ENCODE measurements around the gene NCEH1.
A peak's percentile ranks its signal among the peaks of the same experiment; 100 is the strongest.
"Not testable (repeated sequence)": the region's sequence is repeated elsewhere in the genome, so short reads cannot be mapped to it uniquely, and the experiment has no call there.

Gene NCEH1

GRCh38 chr3:172710664-172711453, at the start of gene NCEH1:
Gene NCEH1, minus strand, starts transcription at chr3:172711067. Its CDS starts 83 bp downstream, at chr3:172710984.
- peaks cover 8% of the 10 kb centered on the region for H3K4me1 ChIP-seq (ENCODE audit: control insufficient read depth, low read depth, low read length)
- H3K4me3 ChIP-seq (ENCODE audit: low read length), result peak within 1 kb of the TSS; percentile 87
- no peaks in the 10 kb centered on the region for H3K36me3 ChIP-seq (ENCODE audit: control insufficient read depth, low read depth, low read length)
- peak within 1 kb of the TSS; percentile 56 for H3K9ac ChIP-seq (ENCODE audit: low read length)
- H3K27ac ChIP-seq (ENCODE audit: low read length), result no peak within 1 kb of the TSS
- H3K27me3 ChIP-seq (ENCODE audit: control insufficient read depth, insufficient read depth, low read length), result peaks cover 15% of the 10 kb centered on the region
- H3K9me3 ChIP-seq (ENCODE audit: control insufficient read depth, low read depth, low read length), result no peaks in the 10 kb centered on the region

GRCh38 chr3:172760416-172760815, 49.5 kb upstream of the NCEH1 start:
- H3K4me3 ChIP-seq (ENCODE audit: low read length); H3K27me3 ChIP-seq (ENCODE audit: control insufficient read depth, insufficient read depth, low read length); H3K27ac ChIP-seq (ENCODE audit: low read length); H3K4me1 ChIP-seq (ENCODE audit: control insufficient read depth, low read depth, low read length); H3K9ac ChIP-seq (ENCODE audit: low read length); H3K9me3 ChIP-seq (ENCODE audit: control insufficient read depth, low read depth, low read length): not testable (repeated sequence)
- peaks cover 82% of the 10 kb centered on the region for H3K36me3 ChIP-seq (ENCODE audit: control insufficient read depth, low read depth, low read length)

- H3K9ac ChIP-seq (ENCODE audit: low read length), result no peak overlapping the region
- H3K27me3 ChIP-seq (ENCODE audit: control insufficient read depth, insufficient read depth, low read length), result no peaks in the 10 kb centered on the region
- no peak overlapping the region for H3K27ac ChIP-seq (ENCODE audit: low read length)
- H3K4me3 ChIP-seq (ENCODE audit: low read length), result no peak overlapping the region
- H3K9me3 ChIP-seq (ENCODE audit: control insufficient read depth, low read depth, low read length), result no peaks in the 10 kb centered on the region
- H3K36me3 ChIP-seq (ENCODE audit: control insufficient read depth, low read depth, low read length), result peaks cover 43% of the 10 kb centered on the region
- peaks cover 5% of the 10 kb centered on the region for H3K4me1 ChIP-seq (ENCODE audit: control insufficient read depth, low read depth, low read length)
Observed at GRCh38 chr3:172753125-172753524, 42.3 kb upstream of the NCEH1 start.

GRCh38 chr3:172752651-172753050, 41.8 kb upstream of the NCEH1 start:
- no peak overlapping the region for H3K9ac ChIP-seq (ENCODE audit: low read length)
- H3K4me1 ChIP-seq (ENCODE audit: control insufficient read depth, low read depth, low read length), result peaks cover 5% of the 10 kb centered on the region
- peaks cover 39% of the 10 kb centered on the region for H3K36me3 ChIP-seq (ENCODE audit: control insufficient read depth, low read depth, low read length)
- no peak overlapping the region for H3K27ac ChIP-seq (ENCODE audit: low read length)
- H3K9me3 ChIP-seq (ENCODE audit: control insufficient read depth, low read depth, low read length), result no peaks in the 10 kb centered on the region
- no peaks in the 10 kb centered on the region for H3K27me3 ChIP-seq (ENCODE audit: control insufficient read depth, insufficient read depth, low read length)
- peak overlapping the region; percentile 1 for H3K4me3 ChIP-seq (ENCODE audit: low read length)

GRCh38 chr3:172751175-172751704, 40.4 kb upstream of the NCEH1 start:
- H3K9ac ChIP-seq (ENCODE audit: low read length), result peak overlapping the region; percentile 89
- H3K36me3 ChIP-seq (ENCODE audit: control insufficient read depth, low read depth, low read length), result peaks cover 32% of the 10 kb centered on the region
- H3K4me3 ChIP-seq (ENCODE audit: low read length), result peak overlapping the region; percentile 73
- H3K9me3 ChIP-seq (ENCODE audit: control insufficient read depth, low read depth, low read length), result no peaks in the 10 kb centered on the region
- no peaks in the 10 kb centered on the region for H3K27me3 ChIP-seq (ENCODE audit: control insufficient read depth, insufficient read depth, low read length)
- peak overlapping the region; percentile 61 for H3K27ac ChIP-seq (ENCODE audit: low read length)
- H3K4me1 ChIP-seq (ENCODE audit: control insufficient read depth, low read depth, low read length), result peaks cover 5% of the 10 kb centered on the region

GRCh38 chr3:172750368-172751174, 39.7 kb upstream of the NCEH1 start, which contains the start of gene ECT2:
Gene ECT2, plus strand, starts transcription at chr3:172750726. Its CDS starts 3,805 bp downstream, at chr3:172754531.
- peak within 1 kb of the TSS; percentile 73 for H3K4me3 ChIP-seq (ENCODE audit: low read length)
- H3K36me3 ChIP-seq (ENCODE audit: control insufficient read depth, low read depth, low read length), result peaks cover 25% of the 10 kb centered on the region
- peak within 1 kb of the TSS; percentile 61 for H3K27ac ChIP-seq (ENCODE audit: low read length)
- H3K27me3 ChIP-seq (ENCODE audit: control insufficient read depth, insufficient read depth, low read length), result no peaks in the 10 kb centered on the region
- no peaks in the 10 kb centered on the region for H3K9me3 ChIP-seq (ENCODE audit: control insufficient read depth, low read depth, low read length)
- H3K4me1 ChIP-seq (ENCODE audit: control insufficient read depth, low read depth, low read length), result peaks cover 5% of the 10 kb centered on the region
- peak within 1 kb of the TSS; percentile 89 for H3K9ac ChIP-seq (ENCODE audit: low read length)

GRCh38 chr3:172750069-172750367, 39.2 kb upstream of the NCEH1 start:
- H3K4me3 ChIP-seq (ENCODE audit: low read length), result peak overlapping the region; percentile 73
- H3K9ac ChIP-seq (ENCODE audit: low read length), result peak overlapping the region; percentile 80
- H3K27ac ChIP-seq (ENCODE audit: low read length), result peak overlapping the region; percentile 55
- peaks cover 5% of the 10 kb centered on the region for H3K4me1 ChIP-seq (ENCODE audit: control insufficient read depth, low read depth, low read length)
- H3K27me3 ChIP-seq (ENCODE audit: control insufficient read depth, insufficient read depth, low read length), result no peaks in the 10 kb centered on the region
- H3K9me3 ChIP-seq (ENCODE audit: control insufficient read depth, low read depth, low read length), result no peaks in the 10 kb centered on the region
- H3K36me3 ChIP-seq (ENCODE audit: control insufficient read depth, low read depth, low read length), result peaks cover 20% of the 10 kb centered on the region

GRCh38 chr3:172749230-172749965, 38.5 kb upstream of the NCEH1 start:
- Histone ChIP-seq H3K9ac (ENCODE audit: low read length) (peak overlapping the region; percentile 80), H3K27me3 (ENCODE audit: control insufficient read depth, insufficient read depth, low read length) (no peaks in the 10 kb centered on the region), H3K9me3 (ENCODE audit: control insufficient read depth, low read depth, low read length) (no peaks in the 10 kb centered on the region), H3K27ac (ENCODE audit: low read length) (peak overlapping the region; percentile 55), H3K4me3 (ENCODE audit: low read length) (peak overlapping the region; percentile 73), H3K4me1 (ENCODE audit: control insufficient read depth, low read depth, low read length) (peaks cover 5% of the 10 kb centered on the region), H3K36me3 (ENCODE audit: control insufficient read depth, low read depth, low read length) (peaks cover 13% of the 10 kb centered on the region)

GRCh38 chr3:172746475-172746874, 35.6 kb upstream of the NCEH1 start:
- no peaks in the 10 kb centered on the region for H3K9me3 ChIP-seq (ENCODE audit: control insufficient read depth, low read depth, low read length)
- no peaks in the 10 kb centered on the region for H3K27me3 ChIP-seq (ENCODE audit: control insufficient read depth, insufficient read depth, low read length)
- no peak overlapping the region for H3K27ac ChIP-seq (ENCODE audit: low read length)
- peaks cover 5% of the 10 kb centered on the region for H3K4me1 ChIP-seq (ENCODE audit: control insufficient read depth, low read depth, low read length)
- H3K9ac ChIP-seq (ENCODE audit: low read length), result no peak overlapping the region
- H3K4me3 ChIP-seq (ENCODE audit: low read length), result no peak overlapping the region
- H3K36me3 ChIP-seq (ENCODE audit: control insufficient read depth, low read depth, low read length), result no peaks in the 10 kb centered on the region

- Histone ChIP-seq H3K4me3 (ENCODE audit: low read length) (no peak overlapping the region), H3K9ac (ENCODE audit: low read length) (no peak overlapping the region), H3K9me3 (ENCODE audit: control insufficient read depth, low read depth, low read length) (no peaks in the 10 kb centered on the region), H3K4me1 (ENCODE audit: control insufficient read depth, low read depth, low read length) (no peaks in the 10 kb centered on the region), H3K27ac (ENCODE audit: low read length) (no peak overlapping the region), H3K36me3 (ENCODE audit: control insufficient read depth, low read depth, low read length) (no peaks in the 10 kb centered on the region), H3K27me3 (ENCODE audit: control insufficient read depth, insufficient read depth, low read length) (no peaks in the 10 kb centered on the region)
Observed at GRCh38 chr3:172739462-172739861, 28.6 kb upstream of the NCEH1 start.

GRCh38 chr3:172735014-172735413, 24.1 kb upstream of the NCEH1 start:
- no peak overlapping the region for H3K9ac ChIP-seq (ENCODE audit: low read length)
- no peaks in the 10 kb centered on the region for H3K4me1 ChIP-seq (ENCODE audit: control insufficient read depth, low read depth, low read length)
- no peaks in the 10 kb centered on the region for H3K27me3 ChIP-seq (ENCODE audit: control insufficient read depth, insufficient read depth, low read length)
- no peaks in the 10 kb centered on the region for H3K9me3 ChIP-seq (ENCODE audit: control insufficient read depth, low read depth, low read length)
- H3K27ac ChIP-seq (ENCODE audit: low read length), result no peak overlapping the region
- H3K4me3 ChIP-seq (ENCODE audit: low read length), result no peak overlapping the region
- H3K36me3 ChIP-seq (ENCODE audit: control insufficient read depth, low read depth, low read length), result no peaks in the 10 kb centered on the region
